Superior temporal gyrus (tissue), 1 donor: ENCODE measurements around the gene CTSV.
"Not testable (repeated sequence)": the region's sequence is repeated elsewhere in the genome, so short reads cannot be mapped to it uniquely, and the experiment has no call there.

ENCODE experiments used
- DNase-seq: peaks from one replicate; pipeline ENCODE4 v3.0.0-alpha.2; 2016; ENCODE audit errors: extremely low spot score

Gene CTSV

GRCh38 chr9:97041898-97042297 is 3.0 kb upstream of the CTSV start:
- DNase-seq, result no peak

GRCh38 chr9:97039514-97039860 is 545 bp upstream of the CTSV start:
- DNase-seq, result no peak

GRCh38 chr9:97023505-97023904 is 15.4 kb downstream of the CTSV start:
- DNase-seq, result not testable (repeated sequence)

GRCh38 chr9:97013151-97014132 is 25.5 kb downstream of the CTSV start:
- peak; percentile 85 for DNase-seq

GRCh38 chr9:97012617-97013016 is 26.3 kb downstream of the CTSV start:
- peak; percentile 14 for DNase-seq

GRCh38 chr9:97002195-97002594 is 36.7 kb downstream of the CTSV start:
- not testable (repeated sequence) for DNase-seq

GRCh38 chr9:97001338-97001737 is 37.6 kb downstream of the CTSV start:
- DNase-seq, result not testable (repeated sequence)

- not testable (repeated sequence) for DNase-seq
These were observed 38.7 kb downstream of the CTSV start for GRCh38 chr9:97000139-97000787.

- DNase-seq, result not testable (repeated sequence)
These were observed 39.2 kb downstream of the CTSV start for GRCh38 chr9:96999733-97000132.

- DNase-seq, result not testable (repeated sequence)
These were observed 41.8 kb downstream of the CTSV start for GRCh38 chr9:96997009-96997701.

GRCh38 chr9:96994531-96995016 is 44.4 kb downstream of the CTSV start:
- DNase-seq, result not testable (repeated sequence)

- not testable (repeated sequence) for DNase-seq
These were observed 46.6 kb downstream of the CTSV start for GRCh38 chr9:96992303-96992702.

- not testable (repeated sequence) for DNase-seq
These were observed 49.1 kb downstream of the CTSV start for GRCh38 chr9:96989747-96990318.

GRCh38 chr9:96984887-96985286 is 54.1 kb downstream of the CTSV start:
- not testable (repeated sequence) for DNase-seq

- not testable (repeated sequence) for DNase-seq
These were observed 54.8 kb downstream of the CTSV start for GRCh38 chr9:96984139-96984538.

GRCh38 chr9:96983496-96984122 is 55.3 kb downstream of the CTSV start:
- DNase-seq, result not testable (repeated sequence)
